PFSK-1 (cell line): ENCODE data around the gene GMCL2. TPM values are rescaled to one million over a fixed set of nuclear protein-coding genes. Genes with fewer than 3 reads are reported as not detected.

Experiments used
- FOXP2 ChIP-seq: optimal IDR thresholded peaks from 2 replicates; pipeline ENCODE3; 2011; ENCODE audit warnings: borderline replicate concordance, control low read depth, inconsistent platforms; ENCODE audit not compliant: insufficient read depth; ENCODE audit errors: extremely low read length, extremely low read depth
- POLR2AphosphoS5 ChIP-seq: IDR thresholded peaks from 2 replicates; pipeline ENCODE4 v1.6.1; 2012; ENCODE audit warnings: low read depth, mild to moderate bottlenecking, control low read depth, low read length, moderate library complexity
- SIN3A ChIP-seq: IDR thresholded peaks from 2 replicates; pipeline ENCODE4 v1.6.1; 2012; ENCODE audit warnings: mild to moderate bottlenecking, low read length, moderate library complexity, borderline replicate concordance; ENCODE audit not compliant: insufficient read depth
- TAF1 ChIP-seq: IDR thresholded peaks from 2 replicates; pipeline ENCODE4 v1.6.1; 2012; ENCODE audit warnings: low read length, control low read depth, borderline replicate concordance; ENCODE audit not compliant: insufficient read depth
- polyA plus RNA-seq: library from polyadenylated mRNA; unstranded; fragments of >200 nt; gene quantifications from one replicate; pipeline ENCODE4 v1.2.1, GENCODE V29; 2012; ENCODE audit warnings: low read depth, missing spikeins; ENCODE audit not compliant: insufficient read length
- TF ChIP-seq, protein P1 (sequence below), 2 experiments: IDR thresholded peaks; 2 replicates each; pipeline versions ENCODE4 v1.6.1 to v1.8.0; 2011 to 2012; ENCODE audit warnings: low read depth in 2 of 2, low read length in 2 of 2, control low read depth in 1 of 2, inconsistent platforms in 1 of 2, mild to moderate bottlenecking in 1 of 2, moderate library complexity in 1 of 2; ENCODE audit not compliant: insufficient read depth in 1 of 2

The GMCL2 gene, protein sequence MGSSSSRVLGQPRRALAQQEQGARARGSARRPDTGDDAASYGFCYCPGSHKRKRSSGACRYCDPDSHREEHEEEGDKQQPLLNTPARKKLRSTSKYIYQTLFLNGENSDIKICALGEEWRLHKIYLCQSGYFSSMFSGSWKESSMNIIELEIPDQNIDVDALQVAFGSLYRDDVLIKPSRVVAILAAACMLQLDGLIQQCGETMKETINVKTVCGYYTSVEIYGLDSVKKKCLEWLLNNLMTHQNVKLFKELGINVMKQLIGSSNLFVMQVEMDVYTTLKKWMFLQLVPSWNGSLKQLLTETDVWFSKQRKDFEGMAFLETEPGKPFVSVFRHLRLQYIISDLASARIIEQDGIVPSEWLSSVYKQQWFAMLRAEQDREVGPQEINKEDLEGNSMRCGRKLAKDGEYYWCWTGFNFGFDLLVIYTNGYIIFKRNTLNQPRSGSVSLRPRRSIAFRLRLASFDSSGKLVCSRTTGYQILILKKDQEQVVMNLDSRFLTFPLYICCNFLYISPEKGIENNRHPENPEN
- polyA plus RNA-seq: not detected

DNA sequence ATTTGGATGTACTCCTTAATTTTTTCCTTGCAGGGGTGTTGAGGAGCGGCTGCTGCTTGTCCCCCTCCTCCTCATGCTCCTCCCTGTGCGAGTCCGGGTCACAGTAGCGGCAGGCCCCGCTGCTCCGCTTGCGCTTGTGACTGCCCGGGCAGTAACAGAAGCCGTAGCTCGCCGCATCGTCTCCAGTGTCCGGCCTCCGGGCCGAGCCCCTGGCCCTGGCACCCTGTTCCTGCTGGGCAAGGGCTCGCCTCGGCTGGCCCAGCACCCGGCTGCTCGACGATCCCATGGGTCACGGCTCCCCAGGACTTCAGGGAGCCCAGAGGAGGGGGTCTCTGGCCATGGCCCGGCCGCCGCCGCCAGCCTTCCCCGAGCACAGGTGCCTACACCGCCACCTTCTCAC is at the start of gene GMCL2:
GMCL2 (minus strand) TSS at position 358 of the 400 bp plus-strand sequence; CDS start at position 286, 72 bp downstream.
- TF ChIP-seq, protein P1, sequence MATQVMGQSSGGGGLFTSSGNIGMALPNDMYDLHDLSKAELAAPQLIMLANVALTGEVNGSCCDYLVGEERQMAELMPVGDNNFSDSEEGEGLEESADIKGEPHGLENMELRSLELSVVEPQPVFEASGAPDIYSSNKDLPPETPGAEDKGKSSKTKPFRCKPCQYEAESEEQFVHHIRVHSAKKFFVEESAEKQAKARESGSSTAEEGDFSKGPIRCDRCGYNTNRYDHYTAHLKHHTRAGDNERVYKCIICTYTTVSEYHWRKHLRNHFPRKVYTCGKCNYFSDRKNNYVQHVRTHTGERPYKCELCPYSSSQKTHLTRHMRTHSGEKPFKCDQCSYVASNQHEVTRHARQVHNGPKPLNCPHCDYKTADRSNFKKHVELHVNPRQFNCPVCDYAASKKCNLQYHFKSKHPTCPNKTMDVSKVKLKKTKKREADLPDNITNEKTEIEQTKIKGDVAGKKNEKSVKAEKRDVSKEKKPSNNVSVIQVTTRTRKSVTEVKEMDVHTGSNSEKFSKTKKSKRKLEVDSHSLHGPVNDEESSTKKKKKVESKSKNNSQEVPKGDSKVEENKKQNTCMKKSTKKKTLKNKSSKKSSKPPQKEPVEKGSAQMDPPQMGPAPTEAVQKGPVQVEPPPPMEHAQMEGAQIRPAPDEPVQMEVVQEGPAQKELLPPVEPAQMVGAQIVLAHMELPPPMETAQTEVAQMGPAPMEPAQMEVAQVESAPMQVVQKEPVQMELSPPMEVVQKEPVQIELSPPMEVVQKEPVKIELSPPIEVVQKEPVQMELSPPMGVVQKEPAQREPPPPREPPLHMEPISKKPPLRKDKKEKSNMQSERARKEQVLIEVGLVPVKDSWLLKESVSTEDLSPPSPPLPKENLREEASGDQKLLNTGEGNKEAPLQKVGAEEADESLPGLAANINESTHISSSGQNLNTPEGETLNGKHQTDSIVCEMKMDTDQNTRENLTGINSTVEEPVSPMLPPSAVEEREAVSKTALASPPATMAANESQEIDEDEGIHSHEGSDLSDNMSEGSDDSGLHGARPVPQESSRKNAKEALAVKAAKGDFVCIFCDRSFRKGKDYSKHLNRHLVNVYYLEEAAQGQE (IDR thresholded peaks at IDR 0.05; ENCODE audit: insufficient read depth in 1 of 2, low read depth in 2 of 2, low read length in 2 of 2): no peak
- no peak for TF ChIP-seq SIN3A
- no peak for TF ChIP-seq FOXP2
- TF ChIP-seq POLR2AphosphoS5: no peak
- no peak for TF ChIP-seq TAF1

DNA sequence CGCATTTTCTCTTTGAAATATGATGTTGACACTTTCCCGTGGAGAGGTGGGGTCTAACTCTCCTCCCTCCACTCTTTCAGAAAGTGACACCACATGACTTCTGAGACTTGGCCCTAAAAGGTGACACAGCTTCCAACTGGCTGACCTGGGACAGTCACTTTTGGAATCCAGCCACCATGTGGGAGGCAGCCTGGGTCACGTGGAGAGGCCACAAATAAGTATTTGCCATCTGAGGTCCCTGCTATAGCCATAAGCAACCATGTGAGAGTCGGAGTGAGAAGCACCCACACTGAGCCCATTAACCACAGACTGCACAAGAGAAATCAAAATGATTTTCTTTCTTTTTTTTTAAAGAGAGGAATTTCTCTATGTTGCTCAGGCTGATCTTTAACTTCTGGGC is 49.5 kb upstream of the GMCL2 start:
- TF ChIP-seq FOXP2: no peak
- no peak for TF ChIP-seq SIN3A
- no peak for TF ChIP-seq TAF1
- TF ChIP-seq POLR2AphosphoS5: no peak
- TF ChIP-seq, protein P1 (IDR thresholded peaks at IDR 0.05; ENCODE audit: insufficient read depth in 1 of 2, low read depth in 2 of 2, low read length in 2 of 2): no peak

DNA sequence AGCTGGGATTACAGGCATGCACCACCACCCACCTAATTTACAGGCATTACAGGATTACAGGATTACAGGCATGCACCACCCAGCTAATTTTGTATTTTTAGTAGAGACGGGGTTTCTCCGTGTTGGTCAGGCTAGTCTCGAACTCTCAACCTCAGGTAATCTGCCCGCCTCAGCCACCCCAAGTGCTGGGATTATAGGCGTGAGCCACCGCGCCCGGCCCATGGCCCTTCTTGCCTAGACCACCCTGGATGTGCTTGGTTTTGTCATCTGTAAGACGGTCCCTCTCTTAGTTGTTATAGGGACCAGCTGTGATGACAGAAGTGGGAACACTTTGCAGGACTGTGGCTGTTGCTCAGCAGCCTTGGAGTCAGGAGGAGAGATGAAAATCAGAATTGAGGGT is 49.0 kb upstream of the GMCL2 start:
- TF ChIP-seq POLR2AphosphoS5: no peak
- no peak for TF ChIP-seq SIN3A
- TF ChIP-seq FOXP2: no peak
- TF ChIP-seq, protein P1 (IDR thresholded peaks at IDR 0.05; ENCODE audit: insufficient read depth in 1 of 2, low read depth in 2 of 2, low read length in 2 of 2): no peak
- no peak for TF ChIP-seq TAF1

DNA sequence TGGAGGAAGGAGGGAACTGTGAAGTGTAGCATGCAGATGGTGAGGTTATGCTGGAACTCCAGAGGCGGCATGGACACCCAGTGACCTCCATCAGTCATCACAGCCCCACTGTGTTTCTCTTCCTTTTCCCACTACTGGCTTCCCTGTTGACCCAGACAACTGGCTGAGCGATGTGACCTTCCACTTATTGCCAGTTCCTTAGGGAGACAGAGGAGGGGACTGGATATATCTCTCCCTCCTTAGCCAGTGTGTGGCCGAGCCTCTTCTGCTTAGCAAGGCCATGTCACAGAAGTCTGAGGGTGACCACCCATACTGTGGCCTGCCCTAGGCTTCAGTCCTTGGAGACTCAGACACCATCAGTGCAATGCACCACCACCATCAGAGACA is 48.4 kb upstream of the GMCL2 start:
- TF ChIP-seq FOXP2 (no peak), POLR2AphosphoS5 (no peak), SIN3A (no peak), TAF1 (no peak)
- TF ChIP-seq, protein P1 (IDR thresholded peaks at IDR 0.05; ENCODE audit: insufficient read depth in 1 of 2, low read depth in 2 of 2, low read length in 2 of 2): no peak
